B cell (primary cell): Measurements from ENCODE around the gene GSDME.

Source experiments
- EZH2 ChIP-seq: IDR thresholded peaks from 2 replicates; pipeline ENCODE4 v1.6.1; 2012; ENCODE audit warnings: borderline replicate concordance, low read depth, mild to moderate bottlenecking, moderate library complexity, low read length; ENCODE audit not compliant: insufficient read depth, poor library complexity, severe bottlenecking
- TF ChIP-seq, protein P1 (sequence below): fragments of 200-600 bp; IDR thresholded peaks from one replicate; pipeline ENCODE4 v1.8.0; 2022; ENCODE audit warnings: antibody characterized with exemption, mild to moderate bottlenecking

- TF ChIP-seq, protein P1, sequence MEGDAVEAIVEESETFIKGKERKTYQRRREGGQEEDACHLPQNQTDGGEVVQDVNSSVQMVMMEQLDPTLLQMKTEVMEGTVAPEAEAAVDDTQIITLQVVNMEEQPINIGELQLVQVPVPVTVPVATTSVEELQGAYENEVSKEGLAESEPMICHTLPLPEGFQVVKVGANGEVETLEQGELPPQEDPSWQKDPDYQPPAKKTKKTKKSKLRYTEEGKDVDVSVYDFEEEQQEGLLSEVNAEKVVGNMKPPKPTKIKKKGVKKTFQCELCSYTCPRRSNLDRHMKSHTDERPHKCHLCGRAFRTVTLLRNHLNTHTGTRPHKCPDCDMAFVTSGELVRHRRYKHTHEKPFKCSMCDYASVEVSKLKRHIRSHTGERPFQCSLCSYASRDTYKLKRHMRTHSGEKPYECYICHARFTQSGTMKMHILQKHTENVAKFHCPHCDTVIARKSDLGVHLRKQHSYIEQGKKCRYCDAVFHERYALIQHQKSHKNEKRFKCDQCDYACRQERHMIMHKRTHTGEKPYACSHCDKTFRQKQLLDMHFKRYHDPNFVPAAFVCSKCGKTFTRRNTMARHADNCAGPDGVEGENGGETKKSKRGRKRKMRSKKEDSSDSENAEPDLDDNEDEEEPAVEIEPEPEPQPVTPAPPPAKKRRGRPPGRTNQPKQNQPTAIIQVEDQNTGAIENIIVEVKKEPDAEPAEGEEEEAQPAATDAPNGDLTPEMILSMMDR: peak; percentile 94
- TF ChIP-seq EZH2: no peak
These were observed 91.5 kb downstream of the GSDME start for GRCh38 chr7:24665564-24666294.
